DND-41 (cell line): ENCODE measurements around the gene AP2S1.

Experiments used
- CTCF ChIP-seq: IDR thresholded peaks from 2 replicates; pipeline ENCODE4 v1.5.1; 2012; ENCODE audit warnings: borderline replicate concordance, low read length, moderate library complexity, mild to moderate bottlenecking; ENCODE audit not compliant: poor library complexity, severe bottlenecking; ENCODE audit errors: extremely low read depth
- EZH2 ChIP-seq: IDR thresholded peaks from 3 replicates; pipeline ENCODE4 v1.6.1; 2012; ENCODE audit warnings: borderline replicate concordance, low read depth, mild to moderate bottlenecking, moderate library complexity, low read length, inconsistent platforms; ENCODE audit not compliant: severe bottlenecking

- TF ChIP-seq CTCF (no peak), EZH2 (no peak)
Measured at GRCh38 chr19:46788968-46789338, 61.7 kb downstream of the AP2S1 start.
